ENCODE measurements around the gene EMSY. TPM values are rescaled to one million over a fixed set of nuclear protein-coding genes. Genes with fewer than 3 reads are reported as not detected.

Gene EMSY
- total and polyA plus RNA-seq, 9 of the 15 experiments (the other 6 are each of a cell fraction or from before 2014, with no cell fraction given), result 12.7 to 25.4 (median 17.9) TPM

DNA sequence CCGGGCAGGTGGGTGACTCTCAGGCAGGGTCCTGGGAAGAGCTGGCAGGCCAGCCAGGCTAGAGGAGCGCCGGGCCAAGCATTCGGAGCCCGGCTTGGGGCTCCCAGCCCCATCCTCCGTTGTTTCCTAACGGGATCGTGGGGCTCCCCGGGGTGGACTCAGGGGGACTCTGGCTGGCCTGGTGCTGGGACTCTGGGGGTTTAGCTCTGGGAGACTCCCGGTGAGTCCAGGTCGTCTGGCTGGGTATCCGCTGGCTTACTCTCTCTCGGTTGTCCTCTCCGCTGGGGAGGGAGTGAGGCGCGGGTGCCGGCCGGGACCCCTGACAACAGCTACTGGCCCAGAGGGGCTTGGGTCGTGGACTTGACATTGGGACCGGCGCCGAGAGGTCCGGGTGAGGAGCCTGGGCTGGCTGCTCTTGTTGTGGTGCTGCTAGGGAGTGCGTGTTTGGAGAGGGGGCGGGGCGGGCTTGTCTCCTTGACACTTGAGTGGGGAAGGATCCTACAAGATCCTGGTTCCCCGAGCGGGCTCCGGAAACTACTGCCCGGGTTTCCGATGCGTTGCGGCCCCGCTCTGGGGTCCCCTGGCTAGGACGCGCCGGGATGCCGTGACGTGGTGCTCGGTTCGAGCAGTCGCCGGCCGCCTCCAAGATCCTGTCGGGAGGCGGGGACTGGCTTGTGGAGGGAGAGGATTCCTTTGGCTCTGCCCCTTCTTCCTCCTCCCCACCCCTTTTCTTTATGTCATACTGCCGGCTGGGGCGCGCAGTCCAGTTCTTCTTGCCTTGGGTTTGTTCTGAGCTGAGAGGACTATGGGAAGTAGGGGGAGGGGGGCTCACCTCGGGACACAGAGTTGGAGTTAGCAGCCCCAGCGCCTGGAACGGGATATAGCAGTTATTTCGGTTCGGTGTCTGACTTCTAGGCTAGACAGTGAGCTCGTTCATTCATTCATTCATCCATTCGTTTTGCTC, 585 bp downstream of the EMSY start (continued):
- TF ChIP-seq, protein P1, sequence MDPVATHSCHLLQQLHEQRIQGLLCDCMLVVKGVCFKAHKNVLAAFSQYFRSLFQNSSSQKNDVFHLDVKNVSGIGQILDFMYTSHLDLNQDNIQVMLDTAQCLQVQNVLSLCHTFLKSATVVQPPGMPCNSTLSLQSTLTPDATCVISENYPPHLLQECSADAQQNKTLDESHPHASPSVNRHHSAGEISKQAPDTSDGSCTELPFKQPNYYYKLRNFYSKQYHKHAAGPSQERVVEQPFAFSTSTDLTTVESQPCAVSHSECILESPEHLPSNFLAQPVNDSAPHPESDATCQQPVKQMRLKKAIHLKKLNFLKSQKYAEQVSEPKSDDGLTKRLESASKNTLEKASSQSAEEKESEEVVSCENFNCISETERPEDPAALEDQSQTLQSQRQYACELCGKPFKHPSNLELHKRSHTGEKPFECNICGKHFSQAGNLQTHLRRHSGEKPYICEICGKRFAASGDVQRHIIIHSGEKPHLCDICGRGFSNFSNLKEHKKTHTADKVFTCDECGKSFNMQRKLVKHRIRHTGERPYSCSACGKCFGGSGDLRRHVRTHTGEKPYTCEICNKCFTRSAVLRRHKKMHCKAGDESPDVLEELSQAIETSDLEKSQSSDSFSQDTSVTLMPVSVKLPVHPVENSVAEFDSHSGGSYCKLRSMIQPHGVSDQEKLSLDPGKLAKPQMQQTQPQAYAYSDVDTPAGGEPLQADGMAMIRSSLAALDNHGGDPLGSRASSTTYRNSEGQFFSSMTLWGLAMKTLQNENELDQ (CRISPR knock-in tag; IDR thresholded peaks at IDR 0.05; ENCODE audit: borderline replicate concordance), result no peak; the same call in 1 of the 2 replicates
- TF ChIP-seq ZBTB17 (CRISPR knock-in tag; IDR thresholded peaks at IDR 0.05) (no peak), PTRF (tag; IDR thresholded peaks at IDR 0.05) (no peak), SMARCB1 (IDR thresholded peaks at IDR 0.05; ENCODE audit: insufficient read length, low read depth) (no peak), POLR3A (IDR thresholded peaks at IDR 0.05; ENCODE audit: borderline replicate concordance, extremely low read depth, insufficient read depth, insufficient read length) (no peak), SREBF2 (CRISPR knock-in tag; IDR thresholded peaks at IDR 0.05) (no peak), NR2C2 (CRISPR knock-in tag; IDR thresholded peaks at IDR 0.05) (no peak), NR2C2 (tag; IDR thresholded peaks at IDR 0.05) (no peak), ZNF436 (CRISPR knock-in tag; IDR thresholded peaks at IDR 0.05) (no peak), ZNF551 (CRISPR knock-in tag; IDR thresholded peaks at IDR 0.05) (no peak), SETDB1 (IDR thresholded peaks at IDR 0.05; ENCODE audit: low read length) (no peak), SPI1 (IDR thresholded peaks at IDR 0.05; ENCODE audit: borderline replicate concordance, low read depth, low read length) (no peak), TSC22D4 (tag; IDR thresholded peaks at IDR 0.05) (no peak), MTF1 (CRISPR knock-in tag; IDR thresholded peaks at IDR 0.05; ENCODE audit: borderline replicate concordance) (no peak)
- TF ChIP-seq, protein P2, sequence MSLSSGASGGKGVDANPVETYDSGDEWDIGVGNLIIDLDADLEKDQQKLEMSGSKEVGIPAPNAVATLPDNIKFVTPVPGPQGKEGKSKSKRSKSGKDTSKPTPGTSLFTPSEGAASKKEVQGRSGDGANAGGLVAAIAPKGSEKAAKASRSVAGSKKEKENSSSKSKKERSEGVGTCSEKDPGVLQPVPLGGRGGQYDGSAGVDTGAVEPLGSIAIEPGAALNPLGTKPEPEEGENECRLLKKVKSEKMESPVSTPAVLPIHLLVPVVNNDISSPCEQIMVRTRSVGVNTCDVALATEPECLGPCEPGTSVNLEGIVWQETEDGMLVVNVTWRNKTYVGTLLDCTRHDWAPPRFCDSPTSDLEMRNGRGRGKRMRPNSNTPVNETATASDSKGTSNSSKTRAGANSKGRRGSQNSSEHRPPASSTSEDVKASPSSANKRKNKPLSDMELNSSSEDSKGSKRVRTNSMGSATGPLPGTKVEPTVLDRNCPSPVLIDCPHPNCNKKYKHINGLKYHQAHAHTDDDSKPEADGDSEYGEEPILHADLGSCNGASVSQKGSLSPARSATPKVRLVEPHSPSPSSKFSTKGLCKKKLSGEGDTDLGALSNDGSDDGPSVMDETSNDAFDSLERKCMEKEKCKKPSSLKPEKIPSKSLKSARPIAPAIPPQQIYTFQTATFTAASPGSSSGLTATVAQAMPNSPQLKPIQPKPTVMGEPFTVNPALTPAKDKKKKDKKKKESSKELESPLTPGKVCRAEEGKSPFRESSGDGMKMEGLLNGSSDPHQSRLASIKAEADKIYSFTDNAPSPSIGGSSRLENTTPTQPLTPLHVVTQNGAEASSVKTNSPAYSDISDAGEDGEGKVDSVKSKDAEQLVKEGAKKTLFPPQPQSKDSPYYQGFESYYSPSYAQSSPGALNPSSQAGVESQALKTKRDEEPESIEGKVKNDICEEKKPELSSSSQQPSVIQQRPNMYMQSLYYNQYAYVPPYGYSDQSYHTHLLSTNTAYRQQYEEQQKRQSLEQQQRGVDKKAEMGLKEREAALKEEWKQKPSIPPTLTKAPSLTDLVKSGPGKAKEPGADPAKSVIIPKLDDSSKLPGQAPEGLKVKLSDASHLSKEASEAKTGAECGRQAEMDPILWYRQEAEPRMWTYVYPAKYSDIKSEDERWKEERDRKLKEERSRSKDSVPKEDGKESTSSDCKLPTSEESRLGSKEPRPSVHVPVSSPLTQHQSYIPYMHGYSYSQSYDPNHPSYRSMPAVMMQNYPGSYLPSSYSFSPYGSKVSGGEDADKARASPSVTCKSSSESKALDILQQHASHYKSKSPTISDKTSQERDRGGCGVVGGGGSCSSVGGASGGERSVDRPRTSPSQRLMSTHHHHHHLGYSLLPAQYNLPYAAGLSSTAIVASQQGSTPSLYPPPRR (CRISPR knock-in tag; IDR thresholded peaks at IDR 0.05; ENCODE audit: borderline replicate concordance), result no peak
- TF ChIP-seq, protein P3, sequence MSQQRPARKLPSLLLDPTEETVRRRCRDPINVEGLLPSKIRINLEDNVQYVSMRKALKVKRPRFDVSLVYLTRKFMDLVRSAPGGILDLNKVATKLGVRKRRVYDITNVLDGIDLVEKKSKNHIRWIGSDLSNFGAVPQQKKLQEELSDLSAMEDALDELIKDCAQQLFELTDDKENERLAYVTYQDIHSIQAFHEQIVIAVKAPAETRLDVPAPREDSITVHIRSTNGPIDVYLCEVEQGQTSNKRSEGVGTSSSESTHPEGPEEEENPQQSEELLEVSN (IDR thresholded peaks at IDR 0.05; ENCODE audit: borderline replicate concordance in 1 of 2, extremely low read depth in 1 of 2, insufficient read depth in 1 of 2, insufficient read length in 1 of 2, low read depth in 1 of 2, low read length in 1 of 2, poor library complexity in 1 of 2, severe bottlenecking in 1 of 2), result peak; percentile 12 to 24

Data from K562 (cell line).